ENCODE results near the gene EMC6.

Gene EMC6

GRCh38 chr17:3678821-3679530, 10.4 kb downstream of the EMC6 start:
- H3F3A ChIP-seq (ENCODE audit: control insufficient read depth, insufficient read depth) = peaks cover 3% of the 10 kb centered on the region; the same call in 1 of the 2 replicates
- H3K27ac ChIP-seq (ENCODE audit: low read depth, low read length) = no peak overlapping the region
- no peaks in the 10 kb centered on the region for H3K9me2 ChIP-seq (replicated peaks; ENCODE audit: control insufficient read depth, low read length)
- no peaks in the 10 kb centered on the region; the same call in 1 of the 2 replicates for H4K20me1 ChIP-seq (ENCODE audit: control insufficient read depth, insufficient read depth, low read depth, low read length)
- H3K4me1 ChIP-seq (ENCODE audit: control insufficient read depth, low read length) = peaks cover 13% of the 10 kb centered on the region
- H3K9me3 ChIP-seq (ENCODE audit: control insufficient read depth, insufficient read depth, low read length) = no peaks in the 10 kb centered on the region
- H3K79me2 ChIP-seq (ENCODE audit: control insufficient read depth, low read length) = peaks cover 7% of the 10 kb centered on the region
- no peak overlapping the region for H3K4me3 ChIP-seq (ENCODE audit: low read length)
- no peak overlapping the region for H3K4me2 ChIP-seq (ENCODE audit: low read length)
- no peaks in the 10 kb centered on the region for H3K27me3 ChIP-seq (ENCODE audit: control insufficient read depth, low read length)
- TF ChIP-seq EZH2phosphoT487 (IDR thresholded peaks at IDR 0.05; ENCODE audit: borderline replicate concordance, low read length) = no peak
- peaks cover 57% of the 10 kb centered on the region for H3K36me3 ChIP-seq (ENCODE audit: control insufficient read depth, low read length)

DNA sequence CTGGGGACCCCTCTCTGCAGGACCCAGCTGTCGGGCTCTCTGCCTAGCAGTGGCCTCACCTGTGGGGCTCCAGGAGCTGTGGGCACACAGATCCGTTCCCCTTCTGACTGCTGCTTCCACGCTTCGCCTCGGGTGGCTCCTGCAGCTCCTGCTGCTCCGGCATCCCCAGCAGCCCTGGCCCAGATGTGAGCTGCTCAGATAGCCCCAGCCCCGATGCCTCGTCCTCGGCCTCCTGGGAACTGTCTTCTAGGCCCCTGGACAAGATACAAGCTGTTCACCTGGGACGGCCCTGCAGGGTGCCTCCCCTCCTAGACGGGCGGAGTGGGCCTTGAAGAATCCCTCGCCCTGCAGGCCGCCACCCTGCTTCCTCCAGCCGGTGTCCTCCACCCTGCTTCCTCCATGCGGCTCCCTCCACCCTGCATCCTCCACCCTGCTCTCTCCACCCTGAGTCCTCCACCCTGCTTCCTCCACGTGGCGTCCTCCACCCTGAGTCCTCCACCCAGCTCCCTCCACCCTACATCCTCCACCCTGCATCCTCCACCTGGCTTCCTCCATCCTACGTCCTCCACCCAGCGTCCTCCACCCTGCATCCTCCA, 11.0 kb downstream of the EMC6 start:
- TF ChIP-seq, protein P1, sequence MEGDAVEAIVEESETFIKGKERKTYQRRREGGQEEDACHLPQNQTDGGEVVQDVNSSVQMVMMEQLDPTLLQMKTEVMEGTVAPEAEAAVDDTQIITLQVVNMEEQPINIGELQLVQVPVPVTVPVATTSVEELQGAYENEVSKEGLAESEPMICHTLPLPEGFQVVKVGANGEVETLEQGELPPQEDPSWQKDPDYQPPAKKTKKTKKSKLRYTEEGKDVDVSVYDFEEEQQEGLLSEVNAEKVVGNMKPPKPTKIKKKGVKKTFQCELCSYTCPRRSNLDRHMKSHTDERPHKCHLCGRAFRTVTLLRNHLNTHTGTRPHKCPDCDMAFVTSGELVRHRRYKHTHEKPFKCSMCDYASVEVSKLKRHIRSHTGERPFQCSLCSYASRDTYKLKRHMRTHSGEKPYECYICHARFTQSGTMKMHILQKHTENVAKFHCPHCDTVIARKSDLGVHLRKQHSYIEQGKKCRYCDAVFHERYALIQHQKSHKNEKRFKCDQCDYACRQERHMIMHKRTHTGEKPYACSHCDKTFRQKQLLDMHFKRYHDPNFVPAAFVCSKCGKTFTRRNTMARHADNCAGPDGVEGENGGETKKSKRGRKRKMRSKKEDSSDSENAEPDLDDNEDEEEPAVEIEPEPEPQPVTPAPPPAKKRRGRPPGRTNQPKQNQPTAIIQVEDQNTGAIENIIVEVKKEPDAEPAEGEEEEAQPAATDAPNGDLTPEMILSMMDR (IDR thresholded peaks at IDR 0.05; ENCODE audit: low read depth, low read length, poor library complexity, severe bottlenecking) = no peak
- TF ChIP-seq EZH2phosphoT487 (IDR thresholded peaks at IDR 0.05; ENCODE audit: borderline replicate concordance, low read length) = no peak
- Histone ChIP-seq H3K27me3 (ENCODE audit: control insufficient read depth, low read length) (no peaks in the 10 kb centered on the region), H3K79me2 (ENCODE audit: control insufficient read depth, low read length) (peaks cover 7% of the 10 kb centered on the region), H4K20me1 (ENCODE audit: control insufficient read depth, insufficient read depth, low read depth, low read length) (no peaks in the 10 kb centered on the region; the same call in 1 of the 2 replicates), H3K4me2 (ENCODE audit: low read length) (no peak overlapping the region), H3F3A (ENCODE audit: control insufficient read depth, insufficient read depth) (peaks cover 9% of the 10 kb centered on the region; the same call in 1 of the 2 replicates), H3K9me3 (ENCODE audit: control insufficient read depth, insufficient read depth, low read length) (no peaks in the 10 kb centered on the region), H3K36me3 (ENCODE audit: control insufficient read depth, low read length) (peaks cover 63% of the 10 kb centered on the region), H3K9me2 (replicated peaks; ENCODE audit: control insufficient read depth, low read length) (no peaks in the 10 kb centered on the region), H3K4me1 (ENCODE audit: control insufficient read depth, low read length) (peaks cover 19% of the 10 kb centered on the region), H3K4me3 (ENCODE audit: low read length) (no peak overlapping the region), H3K27ac (ENCODE audit: low read depth, low read length) (no peak overlapping the region)

DNA sequence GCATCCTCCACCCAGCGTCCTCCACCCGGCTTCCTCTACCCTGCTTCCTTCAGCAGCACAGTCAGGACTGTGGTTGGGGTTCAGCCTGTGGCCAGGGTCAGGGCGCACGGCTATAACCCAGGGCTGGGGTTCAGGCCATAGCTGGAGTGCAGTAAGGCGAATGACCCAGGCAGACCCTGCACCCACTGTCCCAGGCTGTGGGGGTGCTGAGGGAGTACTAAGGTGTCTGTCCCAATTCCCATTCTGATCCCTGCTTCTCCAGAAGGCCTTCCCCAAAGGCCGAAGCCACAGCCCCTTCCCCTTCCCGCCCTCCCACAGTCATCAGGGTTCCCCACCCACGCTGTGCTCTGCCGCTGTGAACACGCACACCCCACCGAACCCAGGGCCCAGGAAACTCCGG, 12.4 kb downstream of the EMC6 start:
- no peak for TF ChIP-seq EZH2phosphoT487 (IDR thresholded peaks at IDR 0.05; ENCODE audit: borderline replicate concordance, low read length)
- TF ChIP-seq, protein P1 (IDR thresholded peaks at IDR 0.05; ENCODE audit: low read depth, low read length, poor library complexity, severe bottlenecking) = no peak
- Histone ChIP-seq H3K4me3 (ENCODE audit: low read length) (no peak overlapping the region), H3K4me2 (ENCODE audit: low read length) (no peak overlapping the region), H3K4me1 (ENCODE audit: control insufficient read depth, low read length) (peaks cover 27% of the 10 kb centered on the region), H3K27me3 (ENCODE audit: control insufficient read depth, low read length) (no peaks in the 10 kb centered on the region), H3K9me2 (replicated peaks; ENCODE audit: control insufficient read depth, low read length) (no peaks in the 10 kb centered on the region), H3F3A (ENCODE audit: control insufficient read depth, insufficient read depth) (peaks cover 15% of the 10 kb centered on the region), H4K20me1 (ENCODE audit: control insufficient read depth, insufficient read depth, low read depth, low read length) (no peaks in the 10 kb centered on the region; the same call in 1 of the 2 replicates), H3K36me3 (ENCODE audit: control insufficient read depth, low read length) (peaks cover 67% of the 10 kb centered on the region), H3K79me2 (ENCODE audit: control insufficient read depth, low read length) (peaks cover 7% of the 10 kb centered on the region), H3K27ac (ENCODE audit: low read depth, low read length) (no peak overlapping the region), H3K9me3 (ENCODE audit: control insufficient read depth, insufficient read depth, low read length) (no peaks in the 10 kb centered on the region)

DNA sequence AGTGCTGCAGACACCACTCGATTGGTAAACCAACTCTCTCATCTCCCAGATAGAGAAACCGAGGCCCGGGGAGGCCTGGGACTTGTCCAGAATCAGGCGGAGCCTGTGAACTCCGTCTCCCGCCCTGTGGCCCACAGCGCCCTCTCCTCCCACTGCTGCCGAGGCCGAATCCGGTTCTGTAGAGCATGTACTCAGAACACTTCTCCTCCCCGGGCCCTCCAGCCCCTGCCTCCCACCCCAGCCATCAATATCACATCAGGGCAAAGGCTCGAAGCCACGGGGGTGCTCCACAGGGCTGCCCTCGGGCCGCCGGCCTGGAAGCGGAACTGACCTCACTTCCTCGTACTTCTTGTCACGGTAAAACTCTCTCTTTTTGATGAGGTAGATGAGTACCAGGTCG, 13.0 kb downstream of the EMC6 start:
- Histone ChIP-seq H3K4me1 (ENCODE audit: control insufficient read depth, low read length) (peaks cover 27% of the 10 kb centered on the region), H3K27ac (ENCODE audit: low read depth, low read length) (no peak overlapping the region), H3K79me2 (ENCODE audit: control insufficient read depth, low read length) (peaks cover 7% of the 10 kb centered on the region), H3K4me2 (ENCODE audit: low read length) (no peak overlapping the region), H3K27me3 (ENCODE audit: control insufficient read depth, low read length) (no peaks in the 10 kb centered on the region), H3K36me3 (ENCODE audit: control insufficient read depth, low read length) (peaks cover 62% of the 10 kb centered on the region), H3K4me3 (ENCODE audit: low read length) (no peak overlapping the region), H3K9me3 (ENCODE audit: control insufficient read depth, insufficient read depth, low read length) (no peaks in the 10 kb centered on the region), H4K20me1 (ENCODE audit: control insufficient read depth, insufficient read depth, low read depth, low read length) (no peaks in the 10 kb centered on the region; the same call in 1 of the 2 replicates), H3F3A (ENCODE audit: control insufficient read depth, insufficient read depth) (peaks cover 15% of the 10 kb centered on the region), H3K9me2 (replicated peaks; ENCODE audit: control insufficient read depth, low read length) (no peaks in the 10 kb centered on the region)
- TF ChIP-seq, protein P1 (IDR thresholded peaks at IDR 0.05; ENCODE audit: low read depth, low read length, poor library complexity, severe bottlenecking) = no peak
- TF ChIP-seq EZH2phosphoT487 (IDR thresholded peaks at IDR 0.05; ENCODE audit: borderline replicate concordance, low read length) = no peak

Measured in DOHH2 (cell line).